Upper lobe of right lung (tissue), 1 donor: ENCODE measurements around the gene LRCH2. TPM values are rescaled to one million over a fixed set of nuclear protein-coding genes. Genes with fewer than 3 reads are reported as not detected.
"Not testable (repeated sequence)": the region's sequence is repeated elsewhere in the genome, so short reads cannot be mapped to it uniquely, and the experiment has no call there.

Experiments used
- ATAC-seq: fragments of 200-7000 bp; cut with Tn5 transposase; one replicate; pipeline ENCODE4 v1.9.1; 2020; ENCODE audit warnings: mild to moderate bottlenecking, moderate library complexity
- DNase-seq: peaks from one replicate; pipeline ENCODE4 v3.0.0-alpha.2; 2020
- H3K27ac ChIP-seq: fragments of 200-600 bp; one replicate; pipeline ENCODE4 v1.8.0; 2022
- H3K27me3 ChIP-seq: fragments of 200-600 bp; one replicate; pipeline ENCODE4 v1.8.0; 2022; ENCODE audit warnings: mild to moderate bottlenecking
- H3K36me3 ChIP-seq: fragments of 200-600 bp; one replicate; pipeline ENCODE4 v1.8.0; 2022
- H3K4me1 ChIP-seq: fragments of 200-600 bp; one replicate; pipeline ENCODE4 v1.8.0; 2022
- H3K4me3 ChIP-seq: fragments of 200-600 bp; one replicate; pipeline ENCODE4 v1.8.0; 2022; ENCODE audit warnings: mild to moderate bottlenecking
- H3K9me3 ChIP-seq: fragments of 200-600 bp; one replicate; pipeline ENCODE4 v1.8.0; 2022
- intact Hi-C: fragments of 100-400 bp; cut with DNase I; formaldehyde crosslinking; loops from one replicate; pipeline ENCODE4 v1.11.0; 2022
- total RNA-seq: library from RNA; stranded (reverse); fragmentation: NEBNext Ultra II Directional; extraction: Animal tissue kit (Norgen Biotek cat#: 25700); gene quantifications from one replicate; pipeline ENCODE4 v1.2.1, GENCODE V29; 2021
- TF ChIP-seq, protein P1 (sequence below): fragments of 200-600 bp; IDR thresholded peaks from one replicate; pipeline ENCODE4 v1.8.0; 2022; ENCODE audit warnings: antibody characterized with exemption
- donor health status: DM: no; HTN: yes; CAD: no; lungs with severe emphysema.

LRCH2 gene
- total RNA-seq, 1 donor from 2014 or later, result 7.1 TPM

DNA sequence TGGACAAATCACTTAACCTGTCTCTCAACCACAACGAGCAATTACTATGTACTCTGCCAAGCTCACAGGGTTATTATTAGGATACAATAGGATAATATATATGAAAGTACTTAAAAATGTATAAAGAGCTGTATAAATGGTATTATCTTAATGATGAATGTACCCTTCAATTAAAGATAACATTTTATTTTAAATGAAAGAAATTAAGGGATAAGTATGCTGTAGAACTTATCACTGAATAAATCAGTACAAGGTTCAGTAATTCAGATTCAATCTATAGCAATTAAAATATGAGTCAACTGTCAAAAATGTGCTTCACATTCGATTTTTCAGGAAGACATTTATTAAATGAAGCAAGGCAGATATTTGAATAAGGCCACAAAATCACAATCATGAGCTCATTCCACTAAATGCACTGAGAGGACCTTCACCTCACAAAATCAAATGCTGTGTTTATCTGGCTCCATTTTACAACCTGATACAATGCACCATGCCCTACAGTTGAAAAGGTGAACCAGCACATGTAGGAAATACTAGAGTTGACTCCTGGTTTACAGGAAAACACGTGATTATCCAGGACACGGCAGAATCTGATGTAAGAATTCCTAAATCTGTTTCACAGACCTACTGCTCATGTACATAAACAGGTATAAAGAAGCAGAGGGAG, 4.4 kb downstream of the LRCH2 start:
- Histone ChIP-seq H3K4me1 (no peaks in the 10 kb centered on the region), H3K36me3 (no peaks in the 10 kb centered on the region), H3K9me3 (no peaks in the 10 kb centered on the region), H3K4me3 (no peak overlapping the region), H3K27me3 (no peaks in the 10 kb centered on the region), H3K27ac (no peak overlapping the region)
- TF ChIP-seq, protein P1, sequence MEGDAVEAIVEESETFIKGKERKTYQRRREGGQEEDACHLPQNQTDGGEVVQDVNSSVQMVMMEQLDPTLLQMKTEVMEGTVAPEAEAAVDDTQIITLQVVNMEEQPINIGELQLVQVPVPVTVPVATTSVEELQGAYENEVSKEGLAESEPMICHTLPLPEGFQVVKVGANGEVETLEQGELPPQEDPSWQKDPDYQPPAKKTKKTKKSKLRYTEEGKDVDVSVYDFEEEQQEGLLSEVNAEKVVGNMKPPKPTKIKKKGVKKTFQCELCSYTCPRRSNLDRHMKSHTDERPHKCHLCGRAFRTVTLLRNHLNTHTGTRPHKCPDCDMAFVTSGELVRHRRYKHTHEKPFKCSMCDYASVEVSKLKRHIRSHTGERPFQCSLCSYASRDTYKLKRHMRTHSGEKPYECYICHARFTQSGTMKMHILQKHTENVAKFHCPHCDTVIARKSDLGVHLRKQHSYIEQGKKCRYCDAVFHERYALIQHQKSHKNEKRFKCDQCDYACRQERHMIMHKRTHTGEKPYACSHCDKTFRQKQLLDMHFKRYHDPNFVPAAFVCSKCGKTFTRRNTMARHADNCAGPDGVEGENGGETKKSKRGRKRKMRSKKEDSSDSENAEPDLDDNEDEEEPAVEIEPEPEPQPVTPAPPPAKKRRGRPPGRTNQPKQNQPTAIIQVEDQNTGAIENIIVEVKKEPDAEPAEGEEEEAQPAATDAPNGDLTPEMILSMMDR, result no peak
- no peak for DNase-seq
- intact Hi-C loops, result no loop called here
- peak; percentile 24 for ATAC-seq

DNA sequence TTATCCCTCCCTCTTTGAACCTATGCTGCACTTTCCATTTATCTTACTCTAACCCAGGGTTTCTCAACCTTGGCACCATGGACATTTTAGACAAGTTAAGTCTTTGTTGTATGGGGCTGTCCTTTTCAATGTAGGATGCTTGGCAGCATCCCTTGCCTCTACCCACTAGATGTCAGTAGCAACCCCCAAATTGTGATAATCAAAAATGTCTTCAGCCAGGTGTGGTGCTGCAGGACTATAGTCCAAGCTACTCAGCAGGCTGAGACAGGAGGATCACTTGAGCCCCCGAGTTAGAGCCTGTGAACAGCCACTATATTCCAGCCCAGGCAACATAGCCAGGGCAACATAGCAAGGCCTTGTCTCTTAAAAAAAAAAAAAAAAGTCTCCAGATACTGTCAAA, 7.0 kb downstream of the LRCH2 start:
- H3K36me3 ChIP-seq, result no peaks in the 10 kb centered on the region
- TF ChIP-seq, protein P1, result peak; percentile 27
- H3K27me3 ChIP-seq, result no peaks in the 10 kb centered on the region
- peak; percentile 60 for ATAC-seq
- no peak overlapping the region for H3K27ac ChIP-seq
- no peak for DNase-seq
- H3K4me3 ChIP-seq, result no peak overlapping the region
- H3K4me1 ChIP-seq, result no peaks in the 10 kb centered on the region
- no peaks in the 10 kb centered on the region for H3K9me3 ChIP-seq
- intact Hi-C loops, result no loop called here

DNA sequence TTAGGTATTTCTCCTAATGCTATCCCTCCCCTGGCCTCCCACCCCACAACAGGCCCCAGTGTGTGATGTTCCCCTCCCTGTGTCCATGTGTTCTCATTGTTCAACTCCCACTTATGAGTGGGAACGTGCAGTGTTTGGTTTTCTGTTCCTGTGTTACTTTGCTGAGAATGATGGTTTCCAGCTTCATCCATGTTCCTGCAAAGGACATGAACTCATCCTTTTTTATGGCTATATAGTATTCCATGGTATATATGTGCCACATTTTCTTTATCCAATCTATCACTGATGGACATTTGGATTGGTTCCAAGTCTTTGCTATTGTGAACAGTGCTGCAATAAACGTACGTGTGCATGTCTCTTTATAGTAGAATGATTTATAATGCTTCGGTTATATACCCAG, 16.6 kb downstream of the LRCH2 start:
- intact Hi-C loops, H3K4me1 ChIP-seq, H3K27me3 ChIP-seq, DNase-seq, H3K36me3 ChIP-seq, ATAC-seq, H3K27ac ChIP-seq, H3K4me3 ChIP-seq, H3K9me3 ChIP-seq: not testable (repeated sequence)

DNA sequence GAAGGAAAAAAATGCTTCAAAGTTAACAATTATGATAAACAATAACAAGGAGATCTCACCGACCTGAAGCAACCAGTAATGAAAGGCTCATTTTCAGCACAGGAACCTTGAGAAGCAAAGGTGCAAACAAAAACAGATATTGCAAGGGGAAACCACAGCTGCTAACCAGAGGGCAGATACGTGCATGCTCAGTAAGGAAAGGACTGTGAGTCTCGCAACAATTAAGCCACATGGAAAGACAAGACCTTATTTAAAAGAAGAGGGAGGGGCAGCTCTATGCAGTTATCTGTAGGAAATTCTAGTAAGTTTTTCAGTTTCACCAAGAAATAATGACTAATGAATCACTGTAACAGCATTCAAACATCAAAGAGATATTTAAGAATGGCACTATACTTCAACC, 19.3 kb downstream of the LRCH2 start:
- Histone ChIP-seq H3K4me1 (no peaks in the 10 kb centered on the region), H3K27ac (no peak overlapping the region), H3K9me3 (no peaks in the 10 kb centered on the region), H3K4me3 (no peak overlapping the region), H3K27me3 (no peaks in the 10 kb centered on the region), H3K36me3 (no peaks in the 10 kb centered on the region)
- ATAC-seq (no peak), DNase-seq (no peak)
- intact Hi-C loops, result no loop called here
- TF ChIP-seq, protein P1, result no peak

DNA sequence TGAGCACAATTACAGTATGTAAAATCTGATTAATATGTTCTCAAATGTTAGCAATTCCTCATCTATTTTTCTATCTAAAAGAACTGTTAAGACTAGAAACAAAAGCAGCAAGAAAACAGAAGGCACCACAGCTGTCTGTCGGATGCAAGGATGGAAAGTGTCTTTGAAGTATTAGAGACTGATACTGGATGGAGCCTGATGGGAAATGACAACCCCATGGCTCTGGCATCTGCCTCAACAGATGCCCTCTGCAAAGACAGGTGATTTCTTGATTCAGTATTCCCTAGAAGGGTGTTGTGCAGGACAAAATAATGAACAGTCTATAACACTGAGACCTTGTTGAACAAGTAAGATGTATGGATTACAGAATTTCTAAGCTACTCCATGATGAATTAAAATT, 19.7 kb downstream of the LRCH2 start:
- Histone ChIP-seq H3K4me1 (no peaks in the 10 kb centered on the region), H3K27ac (no peak overlapping the region), H3K9me3 (no peaks in the 10 kb centered on the region), H3K27me3 (no peaks in the 10 kb centered on the region), H3K36me3 (no peaks in the 10 kb centered on the region), H3K4me3 (no peak overlapping the region)
- intact Hi-C loops, result no loop called here
- DNase-seq (no peak), ATAC-seq (no peak)
- TF ChIP-seq, protein P1, result no peak

DNA sequence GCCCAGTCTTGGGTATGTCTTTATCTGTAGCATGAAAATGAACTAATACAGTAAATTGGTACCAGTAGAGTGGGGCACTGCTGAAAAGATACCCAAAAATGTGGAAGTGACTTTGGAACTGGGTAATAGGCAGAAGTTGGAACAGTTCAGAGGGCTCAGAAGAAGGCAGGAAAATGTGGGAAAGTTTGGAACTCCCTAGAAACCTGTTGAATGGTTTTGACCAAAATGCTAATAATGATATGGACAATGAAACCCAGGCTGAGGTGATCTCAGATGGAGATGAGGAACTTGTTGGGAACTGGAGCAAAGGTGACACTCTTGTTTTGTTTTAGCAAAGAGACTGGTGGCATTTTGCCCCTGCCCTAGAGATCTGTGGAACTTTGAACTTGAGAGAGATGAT, 24.3 kb downstream of the LRCH2 start:
- H3K36me3 ChIP-seq, H3K27ac ChIP-seq, H3K4me1 ChIP-seq, intact Hi-C loops, H3K4me3 ChIP-seq, ATAC-seq, DNase-seq, H3K9me3 ChIP-seq, H3K27me3 ChIP-seq: not testable (repeated sequence)

DNA sequence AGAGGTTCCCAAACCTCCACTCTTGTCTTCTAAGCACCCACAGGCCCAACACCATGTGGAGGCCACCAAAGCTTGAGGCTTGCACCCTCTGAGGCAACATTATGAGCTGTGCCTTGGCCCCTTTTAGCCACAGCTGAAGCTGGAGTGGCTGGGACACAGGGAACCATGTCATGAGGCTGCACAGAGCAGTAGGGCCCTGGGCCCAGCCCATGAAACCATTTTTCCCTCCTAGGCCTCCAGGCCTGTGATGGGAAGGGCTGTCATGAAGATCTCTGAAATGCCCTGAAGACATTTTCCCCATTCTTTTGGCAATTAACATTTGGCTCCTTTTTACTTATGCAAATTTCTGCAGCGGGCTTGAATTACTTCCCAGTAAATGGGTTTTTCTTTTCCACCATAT, 29.9 kb downstream of the LRCH2 start:
- no peak for DNase-seq
- no peak overlapping the region for H3K27ac ChIP-seq
- no peaks in the 10 kb centered on the region for H3K27me3 ChIP-seq
- no peaks in the 10 kb centered on the region for H3K36me3 ChIP-seq
- H3K9me3 ChIP-seq, result no peaks in the 10 kb centered on the region
- no peaks in the 10 kb centered on the region for H3K4me1 ChIP-seq
- TF ChIP-seq, protein P1, result no peak
- intact Hi-C loops, result no loop called here
- no peak overlapping the region for H3K4me3 ChIP-seq
- no peak for ATAC-seq
